Esophagus muscularis mucosa (tissue), 3 donors: ENCODE results near the gene KLK11.

Source experiments
- POLR2A ChIP-seq: fragments of 450-650 bp; IDR thresholded peaks from one replicate; pipeline ENCODE4 v1.6.1; 2017; ENCODE audit warnings: antibody characterized with exemption, moderate library complexity, mild to moderate bottlenecking, low read depth
- TF ChIP-seq, protein P1 (sequence below), 3 experiments: fragments of 200-600 bp in 2 of 3; fragments of 450-650 bp in 1 of 3; sonication (generic) in 2 of 3; IDR thresholded peaks; one replicate each; pipeline ENCODE4 v1.5.1; 2017 to 2019; ENCODE audit warnings: antibody characterized with exemption in 3 of 3, mild to moderate bottlenecking in 2 of 3, moderate library complexity in 1 of 3

GRCh38 chr19:51010066-51010795 is 16.2 kb downstream of the KLK11 start:
- TF ChIP-seq POLR2A: no peak
- TF ChIP-seq, protein P1, sequence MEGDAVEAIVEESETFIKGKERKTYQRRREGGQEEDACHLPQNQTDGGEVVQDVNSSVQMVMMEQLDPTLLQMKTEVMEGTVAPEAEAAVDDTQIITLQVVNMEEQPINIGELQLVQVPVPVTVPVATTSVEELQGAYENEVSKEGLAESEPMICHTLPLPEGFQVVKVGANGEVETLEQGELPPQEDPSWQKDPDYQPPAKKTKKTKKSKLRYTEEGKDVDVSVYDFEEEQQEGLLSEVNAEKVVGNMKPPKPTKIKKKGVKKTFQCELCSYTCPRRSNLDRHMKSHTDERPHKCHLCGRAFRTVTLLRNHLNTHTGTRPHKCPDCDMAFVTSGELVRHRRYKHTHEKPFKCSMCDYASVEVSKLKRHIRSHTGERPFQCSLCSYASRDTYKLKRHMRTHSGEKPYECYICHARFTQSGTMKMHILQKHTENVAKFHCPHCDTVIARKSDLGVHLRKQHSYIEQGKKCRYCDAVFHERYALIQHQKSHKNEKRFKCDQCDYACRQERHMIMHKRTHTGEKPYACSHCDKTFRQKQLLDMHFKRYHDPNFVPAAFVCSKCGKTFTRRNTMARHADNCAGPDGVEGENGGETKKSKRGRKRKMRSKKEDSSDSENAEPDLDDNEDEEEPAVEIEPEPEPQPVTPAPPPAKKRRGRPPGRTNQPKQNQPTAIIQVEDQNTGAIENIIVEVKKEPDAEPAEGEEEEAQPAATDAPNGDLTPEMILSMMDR (IDR thresholded peaks at IDR 0.05): no peak
